B cell (primary cell): ENCODE results near the gene CCDC60. TPM values are rescaled to one million over a fixed set of nuclear protein-coding genes. Genes with fewer than 3 reads are reported as not detected.

Source experiments
- ATAC-seq: fragments of 200-7000 bp; cut with Tn5 transposase; one replicate; pipeline ENCODE4 v1.10.0; 2021; ENCODE audit warnings: low read depth, mild to moderate bottlenecking, moderate number of reproducible peaks, moderate library complexity
- CTCF ChIA-PET: fragments of 350-600 bp; sonication (Branson Sonifier 250); formaldehyde crosslinking; loops from one replicate; lab custom pipeline; 2021; ENCODE audit warnings: antibody characterized with exemption, inconsistent platforms; lab: Charles Lee
- POLR2A ChIA-PET: fragments of 350-600 bp; sonication (Branson Sonifier 250); formaldehyde crosslinking; loops from one replicate; lab custom pipeline; 2021; ENCODE audit warnings: antibody characterized with exemption; lab: Charles Lee
- DNase-seq: peaks from one replicate; pipeline ENCODE4 v3.0.0; 2013
- H2AFZ ChIP-seq: 2 replicates; pipeline ENCODE4 v1.6.1; 2012; ENCODE audit warnings: mild to moderate bottlenecking, low read depth, low read length; ENCODE audit not compliant: insufficient read depth, poor library complexity, severe bottlenecking
- H3K27ac ChIP-seq, 2 donors: 1 replicate in 1 of 2; 2 replicates in 1 of 2; pipeline ENCODE4 v1.5.1; 2012 to 2013; ENCODE audit warnings: low read length in 2 of 2, mild to moderate bottlenecking in 2 of 2, moderate library complexity in 1 of 2
- H3K27me3 ChIP-seq, 4 experiments: fragments of 200-600 bp in 1 of 4; sonication (generic) in 1 of 4; replicated peaks in 1 of 4; 1 replicate in 2 of 4; 2 replicates in 2 of 4; pipeline versions ENCODE4 v1.6.1 to v1.7.0; 2013 to 2016; ENCODE audit warnings: low read length in 3 of 4, mild to moderate bottlenecking in 2 of 4, mixed read lengths in 1 of 4, moderate library complexity in 1 of 4; ENCODE audit not compliant: insufficient read depth in 4 of 4, control insufficient read depth in 3 of 4; ENCODE audit errors: control extremely low read depth in 1 of 4
- H3K36me3 ChIP-seq, 2 experiments: replicated peaks in 1 of 2; 1 replicate in 1 of 2; 2 replicates in 1 of 2; pipeline versions ENCODE4 v1.6.1 to v1.7.1; 2013; ENCODE audit warnings: low read length in 1 of 2; ENCODE audit not compliant: insufficient read depth in 2 of 2, control insufficient read depth in 1 of 2; ENCODE audit errors: control extremely low read depth in 1 of 2, extremely low read depth in 1 of 2
- H3K4me1 ChIP-seq, 2 donors: fragments of 200-600 bp in 1 of 2; sonication (generic) in 1 of 2; 1 replicate in 1 of 2; 2 replicates in 1 of 2; pipeline versions ENCODE4 v1.5.1 to v1.6.1; 2013 to 2017; ENCODE audit warnings: low read length in 2 of 2; ENCODE audit not compliant: control insufficient read depth in 2 of 2, insufficient read depth in 2 of 2
- H3K4me2 ChIP-seq: replicated peaks from 2 replicates; pipeline ENCODE3; 2012; ENCODE audit warnings: mild to moderate bottlenecking, low read depth, low read length; ENCODE audit not compliant: poor library complexity, severe bottlenecking
- H3K4me3 ChIP-seq, 5 experiments: fragments of 200-600 bp in 1 of 5; sonication (generic) in 1 of 5; 1 replicate in 3 of 5; 2 replicates in 2 of 5; pipeline versions ENCODE4 v1.5.1 to v1.7.0; 2011 to 2016; ENCODE audit warnings: low read length in 4 of 5, mild to moderate bottlenecking in 4 of 5, low read depth in 2 of 5, control low read depth in 1 of 5, moderate library complexity in 1 of 5; ENCODE audit not compliant: insufficient read depth in 1 of 5; ENCODE audit errors: control extremely low read depth in 1 of 5, extremely low read depth in 1 of 5
- H3K79me2 ChIP-seq: fragments of 200-600 bp; sonication (generic); one replicate; pipeline ENCODE4 v1.6.0; 2016; ENCODE audit warnings: low read length; ENCODE audit not compliant: control insufficient read depth, insufficient read depth
- H3K9ac ChIP-seq: fragments of 200-600 bp; sonication (generic); 2 replicates; pipeline ENCODE4 v1.6.1; 2017; ENCODE audit warnings: mild to moderate bottlenecking, low read length, moderate library complexity
- H3K9me3 ChIP-seq, 3 donors: one replicate each; pipeline versions ENCODE4 v1.6.1 to v1.7.1; 2013; ENCODE audit warnings: low read length in 2 of 3; ENCODE audit not compliant: control insufficient read depth in 2 of 3, insufficient read depth in 1 of 3; ENCODE audit errors: control extremely low read depth in 1 of 3
- H4K20me1 ChIP-seq: 2 replicates; pipeline ENCODE4 v1.6.0; 2012; ENCODE audit warnings: mild to moderate bottlenecking, low read length; ENCODE audit not compliant: insufficient read depth, control insufficient read depth, poor library complexity, severe bottlenecking
- H3K27ac Mint-ChIP-seq: one replicate; pipeline ENCODE4 v1.8.0; 2021; ENCODE audit warnings: mixed read lengths
- H3K27me3 Mint-ChIP-seq: one replicate; pipeline ENCODE4 v1.8.0; 2021; ENCODE audit warnings: mixed read lengths
- H3K4me1 Mint-ChIP-seq: one replicate; pipeline ENCODE4 v1.8.0; 2021; ENCODE audit warnings: mixed read lengths
- H3K4me3 Mint-ChIP-seq: one replicate; pipeline ENCODE4 v1.8.0; 2021; ENCODE audit warnings: mixed read lengths
- H3K9me3 Mint-ChIP-seq: one replicate; pipeline ENCODE4 v1.8.0; 2022; ENCODE audit warnings: mixed read lengths; ENCODE audit not compliant: insufficient read depth
- CTCF ChIP-seq: fragments of 200-600 bp; IDR thresholded peaks from one replicate; pipeline ENCODE4 v1.8.0; 2022; ENCODE audit warnings: antibody characterized with exemption, mild to moderate bottlenecking
- EZH2 ChIP-seq: IDR thresholded peaks from 2 replicates; pipeline ENCODE4 v1.6.1; 2012; ENCODE audit warnings: borderline replicate concordance, low read depth, mild to moderate bottlenecking, moderate library complexity, low read length; ENCODE audit not compliant: insufficient read depth, poor library complexity, severe bottlenecking
- WGBS: methylation state at CpG from one replicate; pipeline ENCODE4 v1.1.5; 2013; ENCODE audit warnings: missing lambda C conversion rate; ENCODE audit not compliant: insufficient coverage; 5-methylcytosine and 5-hydroxymethylcytosine counted together
- intact Hi-C: fragments of 100-400 bp; cut with micrococcal nuclease; formaldehyde crosslinking; loops from one replicate; pipeline ENCODE4 v1.10.0; 2022
- polyA plus RNA-seq: library from polyadenylated mRNA; depleted of rRNA; stranded (reverse); fragments of >200 nt; gene quantifications from 2 replicates; pipeline ENCODE4 v1.2.3, GENCODE V29; 2012
- total RNA-seq, 2 donors: library from RNA; stranded (reverse); fragments of 120-200 nt in 1 of 2; gene quantifications; 1 replicate in 1 of 2; 2 replicates in 1 of 2; pipeline versions ENCODE4 v1.2.3 to v1.2.4, GENCODE V29; 2013 to 2022

The CCDC60 gene
- total and polyA plus RNA-seq, 2 donors (not counting 1 experiment from before 2014, with no cell fraction given) = not detected

- Histone ChIP-seq H3K9me3 (no peaks in the 10 kb centered on the region), H3K4me1 (no peaks in the 10 kb centered on the region), H4K20me1 (no peaks in the 10 kb centered on the region), H3K4me3 (no peak overlapping the region), H3K36me3 (no peaks in the 10 kb centered on the region), H3K27ac (no peak overlapping the region), H2AFZ (no peak overlapping the region), H3K9ac (no peak overlapping the region), H3K4me2 (no peak overlapping the region), H3K79me2 (no peaks in the 10 kb centered on the region), H3K27me3 (no peaks in the 10 kb centered on the region)
- no peaks in the 10 kb centered on the region for H3K4me1 Mint-ChIP-seq
- POLR2A ChIA-PET = no interaction called here
- DNase-seq (no peak), ATAC-seq (no peak)
- TF ChIP-seq EZH2 (no peak), CTCF (no peak)
- peaks cover 2% of the 10 kb centered on the region for H3K27me3 Mint-ChIP-seq
- H3K9me3 Mint-ChIP-seq = no peaks in the 10 kb centered on the region
- CTCF ChIA-PET = no interaction called here
- H3K27ac Mint-ChIP-seq = no peak overlapping the region
- intact Hi-C loops = no loop called here
- 61% methylated on average over 9 of the region's 11 CpGs for WGBS
- no peak overlapping the region for H3K4me3 Mint-ChIP-seq
Observed at GRCh38 chr12:119288576-119288975, 46.0 kb upstream of the CCDC60 start.

- Histone ChIP-seq H3K9ac (no peak overlapping the region), H3K27ac (no peak overlapping the region), H3K4me3 (no peak overlapping the region), H3K27me3 (peaks cover 0 to 3% (median 0%) of the 10 kb centered on the region in 4 experiments), H3K4me1 (no peaks in the 10 kb centered on the region), H3K79me2 (no peaks in the 10 kb centered on the region), H2AFZ (no peak overlapping the region), H3K4me2 (no peak overlapping the region), H3K9me3 (no peaks in the 10 kb centered on the region), H4K20me1 (no peaks in the 10 kb centered on the region), H3K36me3 (no peaks in the 10 kb centered on the region)
- H3K27ac Mint-ChIP-seq = no peak overlapping the region
- intact Hi-C loops = no loop called here
- H3K4me3 Mint-ChIP-seq = no peak overlapping the region
- no peaks in the 10 kb centered on the region for H3K9me3 Mint-ChIP-seq
- H3K4me1 Mint-ChIP-seq = no peaks in the 10 kb centered on the region
- POLR2A ChIA-PET = no interaction called here
- DNase-seq (no peak), ATAC-seq (no peak)
- WGBS = 79% methylated on average over 5 of the region's 6 CpGs
- CTCF ChIA-PET = no interaction called here
- peaks cover 10% of the 10 kb centered on the region for H3K27me3 Mint-ChIP-seq
- TF ChIP-seq EZH2 (no peak), CTCF (no peak)
Observed at GRCh38 chr12:119292893-119293630, 41.5 kb upstream of the CCDC60 start.
